Fibroblast of peridontal ligament (primary cell): ENCODE measurements around the gene RTL10.
"Not testable (repeated sequence)": the region's sequence is repeated elsewhere in the genome, so short reads cannot be mapped to it uniquely, and the experiment has no call there.

ENCODE experiments used
- DNase-seq: peaks from one replicate; pipeline ENCODE4 v3.0.0-alpha.2; 2010; ENCODE audit errors: extremely low read depth

The RTL10 gene

DNA sequence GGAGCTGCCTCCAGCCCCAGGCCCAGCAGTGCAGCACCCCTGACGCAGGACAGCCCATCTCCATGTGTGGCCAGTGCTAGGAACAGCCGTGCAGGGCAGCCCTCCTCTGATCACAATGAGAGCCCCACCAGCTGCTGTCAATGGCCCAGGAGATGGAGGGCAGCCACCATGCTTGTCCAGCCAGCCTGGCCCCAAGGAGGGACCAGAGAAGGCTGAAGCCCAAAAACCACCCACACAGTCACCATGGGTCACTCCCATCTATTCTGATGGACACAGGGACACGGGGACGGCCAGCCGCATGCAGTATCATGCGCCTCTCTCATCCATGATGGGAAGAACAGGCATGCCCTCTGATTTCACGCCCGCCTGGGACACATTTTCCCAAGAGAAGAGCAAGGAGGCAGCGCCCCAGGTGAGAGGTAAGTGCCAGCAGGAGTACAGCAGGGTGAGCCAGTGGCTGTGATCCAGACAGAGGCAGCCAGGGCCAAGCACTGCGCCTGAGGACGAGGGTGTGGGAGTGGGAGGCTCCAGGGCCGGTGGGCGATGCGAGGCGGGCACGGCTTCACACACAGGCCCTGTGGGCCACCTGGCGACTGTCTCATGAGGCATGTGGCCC lies 33.6 kb upstream of the RTL10 start:
- no peak for DNase-seq

- no peak for DNase-seq
Observed at GRCh38 chr22:19887256-19887985, 32.7 kb upstream of the RTL10 start.

- DNase-seq, result peak; percentile 75
Observed at GRCh38 chr22:19886605-19887255, 32.1 kb upstream of the RTL10 start.

DNA sequence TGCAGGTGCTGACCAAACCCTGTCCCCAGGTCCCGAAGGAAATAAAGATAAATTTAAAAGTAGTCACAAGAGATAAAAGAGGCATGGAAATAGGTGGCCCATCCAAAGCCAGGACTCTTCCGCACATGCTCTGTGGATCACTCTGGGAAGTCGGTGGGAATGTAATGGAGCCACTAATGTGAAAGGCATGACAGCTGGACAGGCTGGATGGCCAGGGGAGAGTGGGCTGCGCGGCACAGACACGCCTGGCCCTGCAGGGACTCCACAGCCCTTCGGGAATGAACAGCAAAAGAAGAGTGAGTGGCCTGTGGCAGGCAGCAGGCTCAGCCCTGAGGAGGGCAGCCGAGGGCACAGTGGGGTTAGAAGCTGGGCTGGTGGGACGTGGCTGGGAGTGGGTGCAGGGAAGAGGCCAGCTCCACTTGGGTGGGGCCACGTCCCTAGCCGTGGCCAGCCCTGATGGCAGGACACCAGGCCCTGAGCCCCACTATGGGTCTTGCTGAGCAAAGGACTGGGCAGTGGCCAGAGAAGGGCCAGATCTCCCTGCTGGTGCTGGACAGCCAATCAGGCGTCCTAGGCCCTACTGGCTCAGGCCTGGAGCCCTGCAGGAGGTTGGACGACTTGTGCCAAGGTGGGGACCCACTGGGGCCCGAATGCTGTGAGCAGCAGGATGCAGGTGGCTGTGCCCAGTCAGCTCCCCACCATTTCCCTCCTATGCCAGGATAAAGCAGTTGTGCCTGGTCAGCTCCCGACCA lies 31.3 kb upstream of the RTL10 start:
- DNase-seq, result no peak

- DNase-seq, result no peak
Observed at GRCh38 chr22:19884954-19885751, 30.5 kb upstream of the RTL10 start.

DNA sequence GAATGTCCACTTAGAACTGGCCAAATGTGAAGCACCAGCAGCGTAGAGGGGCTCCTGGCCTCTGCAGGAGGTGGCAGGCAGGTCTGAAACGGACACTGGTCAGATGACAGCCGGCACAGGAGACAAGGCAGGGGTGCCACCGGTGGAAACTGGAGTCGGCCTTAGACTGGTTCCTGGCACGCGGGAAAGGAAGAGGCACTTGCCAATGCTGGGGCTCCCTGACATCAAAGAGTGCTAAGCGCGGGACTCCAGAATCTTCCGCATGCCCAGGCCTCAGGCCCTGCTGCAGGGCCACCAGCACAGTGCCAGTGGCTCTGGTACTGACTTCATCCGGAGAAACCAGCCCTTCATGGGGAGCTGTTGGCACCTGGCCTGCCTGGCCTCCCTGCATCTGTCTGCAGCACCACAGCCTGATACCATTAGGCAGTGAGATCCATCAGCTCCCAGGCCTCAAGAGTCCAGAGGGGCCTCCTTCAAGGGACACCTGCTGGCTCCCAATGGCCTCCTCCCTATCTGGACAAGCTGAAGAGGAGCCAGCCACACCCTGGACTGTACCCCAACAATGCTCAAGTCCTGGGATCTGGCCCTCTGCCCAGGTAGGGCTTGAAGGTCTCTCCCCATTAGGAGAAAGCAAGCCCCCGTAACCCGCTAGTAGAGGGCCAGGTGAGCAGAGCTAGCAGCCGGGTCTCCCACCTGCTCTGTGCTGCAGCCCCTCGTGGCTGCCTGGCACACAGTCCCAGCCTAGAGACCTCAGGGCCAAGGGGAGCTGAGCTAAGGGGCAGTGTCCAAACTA lies 29.7 kb upstream of the RTL10 start:
- DNase-seq, result no peak

GRCh38 chr22:19883446-19883845 lies 28.8 kb upstream of the RTL10 start:
- not testable (repeated sequence) for DNase-seq

DNA sequence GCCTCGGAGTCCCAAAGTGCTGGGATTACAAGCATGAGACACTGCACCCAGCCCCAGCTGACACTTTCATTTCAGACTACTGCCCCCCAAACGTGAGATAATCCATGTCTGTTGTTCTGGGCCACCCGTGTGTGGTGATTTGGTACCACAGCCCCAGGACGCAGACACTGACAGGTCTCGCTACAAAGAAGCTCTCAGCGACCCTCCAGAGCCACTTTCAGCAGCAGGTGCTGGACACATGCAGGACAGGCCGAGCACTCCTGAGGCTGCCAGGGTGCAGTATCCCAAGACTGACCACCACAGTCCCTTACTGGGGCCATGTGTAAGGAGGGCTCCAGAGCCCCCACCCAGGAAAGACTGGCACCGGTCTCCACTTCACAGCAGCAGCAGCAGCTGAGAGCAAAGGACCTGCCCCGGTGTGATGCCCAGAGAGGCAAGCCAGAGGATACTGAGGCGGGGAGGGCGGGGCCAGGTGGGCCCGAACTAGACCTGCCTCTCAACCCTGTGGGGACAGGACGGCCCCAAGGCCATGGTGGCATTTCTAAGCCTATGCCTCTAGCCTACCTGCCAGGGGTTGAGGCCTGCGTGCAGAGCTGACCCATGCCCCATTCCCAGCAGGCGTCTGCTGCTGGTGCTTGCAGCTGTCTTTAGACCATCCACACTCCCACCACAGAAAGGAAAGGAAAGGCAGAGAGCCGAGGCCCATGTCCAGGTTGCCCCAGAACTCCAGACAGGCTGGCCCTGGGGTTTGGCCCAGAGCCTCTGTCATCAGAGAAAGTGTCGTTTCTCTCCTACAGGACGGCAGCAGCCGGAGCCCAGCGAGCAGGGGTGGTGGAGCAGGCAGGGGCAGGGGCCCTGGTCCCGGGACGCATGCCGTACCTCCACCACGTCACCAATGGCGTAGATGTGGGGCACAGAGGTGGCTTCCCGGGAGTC lies 28.0 kb upstream of the RTL10 start:
- DNase-seq, result no peak

- peak; percentile 95 for DNase-seq
Observed at GRCh38 chr22:19880786-19881569, 26.3 kb upstream of the RTL10 start.

- DNase-seq, result no peak
Observed at GRCh38 chr22:19879992-19880785, 25.5 kb upstream of the RTL10 start.

- no peak for DNase-seq
Observed at GRCh38 chr22:19879643-19879991, 24.9 kb upstream of the RTL10 start.

DNA sequence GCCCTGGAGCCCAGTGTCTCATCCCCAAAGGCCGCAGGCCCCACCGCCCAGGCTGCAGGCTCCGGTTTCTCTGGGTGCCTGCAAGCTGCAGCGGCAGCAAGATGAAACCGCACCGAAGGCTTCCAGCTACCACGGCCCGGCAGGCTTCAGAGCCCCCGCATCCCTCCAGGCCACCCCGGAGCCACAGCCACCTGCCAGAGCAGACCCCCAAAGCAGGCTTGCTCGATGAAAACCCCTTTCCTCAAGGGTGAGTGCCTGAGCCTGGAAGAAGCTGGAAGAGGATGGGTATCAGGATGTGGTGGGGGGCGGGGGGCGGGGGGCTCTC lies 24.5 kb upstream of the RTL10 start:
- DNase-seq, result no peak

- DNase-seq, result peak; percentile 40
Observed at GRCh38 chr22:19878461-19879245, 24.0 kb upstream of the RTL10 start.

GRCh38 chr22:19877626-19878339 lies 23.1 kb upstream of the RTL10 start:
- peak; percentile 51 for DNase-seq

- DNase-seq, result no peak
Observed at GRCh38 chr22:19876941-19877625, 22.4 kb upstream of the RTL10 start.

DNA sequence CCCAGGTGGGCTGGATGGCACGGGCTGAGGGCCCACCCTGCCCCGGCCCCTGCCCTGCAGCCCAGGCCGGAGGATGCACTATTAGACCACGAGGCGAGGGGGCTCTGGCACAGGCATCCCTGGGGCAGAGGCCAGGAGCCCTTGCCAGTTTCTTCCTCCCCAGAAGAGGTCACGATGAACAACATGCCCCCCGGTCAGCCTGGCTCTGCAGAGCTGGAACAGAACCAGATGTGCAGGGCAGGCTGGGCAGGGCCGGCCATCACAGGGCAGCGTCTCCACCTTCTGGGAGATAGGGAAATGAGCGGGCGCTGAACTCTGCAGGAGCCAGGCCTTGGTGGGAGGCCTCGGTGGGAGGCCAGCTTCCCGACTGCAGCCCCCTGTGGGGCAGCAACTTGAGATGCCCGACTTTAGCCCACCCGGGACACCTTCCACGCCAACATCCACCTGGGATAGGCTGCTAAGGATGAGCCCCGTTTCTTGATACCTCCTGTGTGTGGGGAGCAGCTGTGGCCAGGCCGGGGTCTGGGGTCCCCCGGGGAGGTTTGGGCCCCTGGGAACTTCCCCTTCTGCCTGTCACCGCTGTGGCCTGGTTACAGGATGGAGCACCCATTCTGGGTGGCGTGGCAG lies 21.8 kb upstream of the RTL10 start:
- DNase-seq, result no peak
